AG04450 (cell line): ENCODE data around the gene OLAH. TPM values are rescaled to one million over a fixed set of nuclear protein-coding genes. Genes with fewer than 3 reads are reported as not detected.
A peak's percentile ranks its signal among the peaks of the same experiment; 100 is the strongest.

Experiments
- CTCF ChIA-PET: fragments of 300-600, 350-600 bp; formaldehyde crosslinking; extraction: SDS; loops from one replicate; lab custom pipeline; 2022; ENCODE audit warnings: antibody characterized with exemption, inconsistent platforms; lab: Charles Lee
- POLR2A ChIA-PET: fragments of 350-600 bp; formaldehyde crosslinking; extraction: SDS; loops from one replicate; lab custom pipeline; 2021; ENCODE audit warnings: antibody characterized with exemption, inconsistent platforms; lab: Yijun Ruan, JAX
- DNase-seq: peaks from one replicate; pipeline ENCODE4 v3.0.0-alpha.2; 2011; ENCODE audit warnings: low read depth, low spot score
- H3K27ac ChIP-seq: one replicate; pipeline ENCODE4 v1.5.1; 2012; ENCODE audit warnings: low read depth, low read length, control low read depth
- H3K27me3 ChIP-seq: one replicate; pipeline ENCODE4 v1.6.0; 2012; ENCODE audit warnings: low read length; ENCODE audit not compliant: control insufficient read depth, insufficient read depth
- H3K4me3 ChIP-seq: 2 replicates; pipeline ENCODE4 v1.5.1; 2011; ENCODE audit warnings: mild to moderate bottlenecking, low read depth, low read length, control low read depth
- H3K9me3 ChIP-seq: 2 replicates; pipeline ENCODE4 v1.5.1; 2012; ENCODE audit warnings: low read length; ENCODE audit not compliant: control insufficient read depth, insufficient read depth
- CTCF ChIP-seq: IDR thresholded peaks from 2 replicates; pipeline ENCODE4 v1.5.1; 2011; ENCODE audit warnings: low read depth, low read length, control low read depth, inconsistent platforms
- polyA plus RNA-seq: library from polyadenylated mRNA; depleted of rRNA; stranded (reverse); fragments of >200 nt; gene quantifications from 2 replicates; pipeline ENCODE4 v1.2.3, GENCODE V29; 2011

The OLAH gene
- polyA plus RNA-seq, 1 experiment = 0.12 TPM

DNA sequence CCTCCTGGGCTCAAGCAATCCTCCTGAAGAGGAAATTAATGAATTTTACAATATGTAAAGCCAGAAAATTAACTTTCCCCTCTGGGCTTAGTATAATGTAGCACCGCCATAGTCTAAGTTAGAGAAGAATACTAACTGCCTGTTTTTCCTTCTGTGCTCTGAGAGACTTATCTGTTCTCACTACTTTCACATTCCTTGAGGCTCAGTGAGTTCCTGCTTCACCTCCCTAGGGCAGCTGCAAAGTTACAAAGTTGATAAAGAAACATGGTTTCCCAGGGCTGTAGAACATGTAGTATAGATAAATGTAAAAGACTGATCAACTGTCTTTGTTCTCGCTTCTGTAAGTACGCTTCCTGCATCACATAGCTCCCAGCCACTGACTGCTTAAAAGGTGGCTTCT lies 16.0 kb upstream of the OLAH start:
- no peaks in the 10 kb centered on the region for H3K9me3 ChIP-seq
- POLR2A ChIA-PET = interaction anchor here (0.6 kb wide), 1 partner anchor 55 kb away, joined by 6 read pairs; no protein-coding TSS in a partner anchor
- CTCF ChIA-PET = no interaction called here
- H3K4me3 ChIP-seq = no peak overlapping the region
- H3K27me3 ChIP-seq = peaks cover 7% of the 10 kb centered on the region
- TF ChIP-seq CTCF = no peak
- DNase-seq = no peak
- no peak overlapping the region for H3K27ac ChIP-seq

DNA sequence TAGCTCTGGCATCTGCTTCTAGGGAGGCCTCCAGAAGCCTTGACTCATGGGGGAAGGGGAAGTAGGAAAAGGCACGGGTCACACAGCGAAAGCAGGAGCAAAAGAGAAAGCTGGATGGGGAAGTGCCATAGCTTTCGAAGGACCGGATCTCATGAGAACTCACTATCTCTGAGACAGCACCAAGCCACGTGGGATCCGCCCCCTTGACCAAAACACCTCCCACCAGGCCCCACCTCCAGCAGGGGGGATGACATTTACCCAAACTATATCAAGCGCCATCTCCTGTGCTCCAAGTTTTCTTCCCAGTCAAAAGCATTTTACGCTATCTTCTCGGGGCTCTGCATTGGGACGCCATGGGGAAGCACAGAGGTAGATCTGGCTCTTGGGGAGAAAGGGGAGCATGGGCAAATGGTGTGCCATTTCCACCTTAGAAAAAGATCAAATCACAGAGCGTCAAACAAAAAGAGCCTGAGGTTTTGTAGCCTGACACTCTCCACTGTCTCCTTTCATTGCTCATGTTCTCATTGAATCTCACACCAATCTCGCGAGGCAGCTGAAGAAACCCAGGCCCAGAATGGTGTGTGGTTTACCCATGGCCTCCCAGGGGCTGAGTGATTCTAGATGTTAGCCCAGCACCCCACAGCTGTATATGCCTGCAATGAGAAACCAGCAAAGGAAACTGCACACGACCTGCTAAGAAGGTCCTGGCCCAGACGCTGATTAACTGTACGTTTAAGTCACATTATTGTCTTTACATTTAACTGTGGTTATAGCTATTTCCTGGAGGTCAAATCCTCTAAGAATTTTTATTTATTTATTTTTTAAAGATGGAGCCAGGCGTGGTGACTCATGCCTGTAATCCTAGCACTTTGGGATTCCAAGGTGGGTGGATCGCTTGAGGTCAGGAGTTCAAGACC lies 8.1 kb upstream of the OLAH start:
- no peak overlapping the region for H3K27ac ChIP-seq
- peak; percentile 67 for DNase-seq
- no peak overlapping the region for H3K4me3 ChIP-seq
- CTCF ChIA-PET = interaction anchor here (0.6 kb wide), 2 partner anchors 22 to 383 kb away, joined by 3 to 5 read pairs; no protein-coding TSS in a partner anchor
- no peak for TF ChIP-seq CTCF
- no peaks in the 10 kb centered on the region for H3K9me3 ChIP-seq
- no peaks in the 10 kb centered on the region for H3K27me3 ChIP-seq
- POLR2A ChIA-PET = interaction anchor here (0.6 kb wide), 1 partner anchor 294 kb away, joined by 3 read pairs; no protein-coding TSS in a partner anchor

GRCh38 chr10:15037691-15038090 lies 6.1 kb upstream of the OLAH start:
- TF ChIP-seq CTCF = no peak
- CTCF ChIA-PET = no interaction called here
- no peaks in the 10 kb centered on the region for H3K27me3 ChIP-seq
- H3K9me3 ChIP-seq = no peaks in the 10 kb centered on the region
- no peak overlapping the region for H3K27ac ChIP-seq
- no peak for DNase-seq
- POLR2A ChIA-PET = no interaction called here
- H3K4me3 ChIP-seq = no peak overlapping the region

DNA sequence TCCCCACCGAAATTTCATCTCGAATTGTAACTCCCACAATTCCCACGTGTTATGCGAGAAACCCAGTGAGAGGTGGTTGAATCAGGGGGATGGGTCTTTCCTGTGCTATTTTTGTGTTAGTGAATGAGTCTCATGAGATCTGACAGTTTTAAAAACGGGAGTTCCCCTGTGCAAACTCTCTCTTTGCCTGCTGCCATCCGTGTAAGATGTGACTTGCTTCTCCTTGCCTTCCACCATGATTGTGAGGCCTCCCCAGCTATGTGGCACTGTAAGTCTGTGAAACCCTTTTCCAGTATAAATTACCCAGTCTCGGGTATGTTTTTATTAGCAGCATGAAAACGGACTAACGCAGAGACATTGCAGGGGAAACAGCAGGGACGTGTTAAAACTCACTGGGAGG lies 5.3 kb upstream of the OLAH start:
- Histone ChIP-seq H3K9me3 (no peaks in the 10 kb centered on the region), H3K4me3 (no peak overlapping the region), H3K27me3 (no peaks in the 10 kb centered on the region), H3K27ac (no peak overlapping the region)
- TF ChIP-seq CTCF = no peak
- POLR2A ChIA-PET = no interaction called here
- CTCF ChIA-PET = no interaction called here
- DNase-seq = no peak

DNA sequence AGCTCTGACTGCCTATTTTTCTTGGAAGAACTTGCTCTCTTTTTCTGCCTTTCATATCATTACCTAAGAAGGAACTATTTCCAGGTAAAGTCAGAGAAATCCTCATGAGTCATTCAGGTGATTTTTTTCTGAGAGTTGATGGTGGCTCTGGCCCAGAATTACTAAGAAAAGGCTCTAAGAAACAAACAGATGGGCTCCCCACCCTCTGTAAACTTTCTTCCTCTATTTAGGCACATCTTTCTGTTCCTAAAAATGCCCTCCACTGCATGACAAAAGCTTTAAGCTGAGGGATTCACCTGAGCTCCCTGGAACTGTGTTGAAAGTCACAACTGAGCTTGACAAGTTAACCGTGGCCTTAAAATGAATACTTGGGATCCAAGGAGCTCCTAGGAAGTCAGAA lies 1.6 kb downstream of the OLAH start:
- no peak overlapping the region for H3K4me3 ChIP-seq
- H3K27ac ChIP-seq = no peak overlapping the region
- DNase-seq = no peak
- POLR2A ChIA-PET = no interaction called here
- no peak for TF ChIP-seq CTCF
- H3K27me3 ChIP-seq = peaks cover 2% of the 10 kb centered on the region
- CTCF ChIA-PET = no interaction called here
- no peaks in the 10 kb centered on the region for H3K9me3 ChIP-seq
